ENCODE measurements around the gene FKBP5. TPM values are rescaled to one million over a fixed set of nuclear protein-coding genes. Genes with fewer than 3 reads are reported as not detected.
"Not testable (repeated sequence)": the region's sequence is repeated elsewhere in the genome, so short reads cannot be mapped to it uniquely, and the experiment has no call there.

Gene FKBP5
- total RNA-seq, 1 donor from 2014 or later = 128 TPM

- Histone ChIP-seq H3K4me3 (peak overlapping the region; percentile 13), H3K27ac (peak overlapping the region; percentile 56), H3K9me3 (no peaks in the 10 kb centered on the region), H3K4me1 (no peaks in the 10 kb centered on the region), H3K36me3 (no peaks in the 10 kb centered on the region), H3K27me3 (ENCODE audit: low read depth) (no peaks in the 10 kb centered on the region)
- peak; percentile 85 to 88 for ATAC-seq
- peak; percentile 63 for DNase-seq
- intact Hi-C loops (cut with DNase I) = no loop called here
- TF ChIP-seq CTCF (IDR thresholded peaks at IDR 0.05) = no peak
These were observed 145.1 kb downstream of the FKBP5 start for GRCh38 chr6:35543459-35544193.

GRCh38 chr6:35541836-35542235, 146.9 kb downstream of the FKBP5 start:
- ATAC-seq (no peak), DNase-seq (no peak)
- Histone ChIP-seq H3K9me3 (no peaks in the 10 kb centered on the region), H3K27me3 (ENCODE audit: low read depth) (no peaks in the 10 kb centered on the region), H3K27ac (peak overlapping the region; percentile 76), H3K36me3 (no peaks in the 10 kb centered on the region), H3K4me1 (no peaks in the 10 kb centered on the region), H3K4me3 (no peak overlapping the region)
- intact Hi-C loops (cut with DNase I) = no loop called here
- TF ChIP-seq CTCF (IDR thresholded peaks at IDR 0.05) = no peak

- TF ChIP-seq CTCF (IDR thresholded peaks at IDR 0.05) = no peak
- no peaks in the 10 kb centered on the region for H3K9me3 ChIP-seq
- no peak overlapping the region for H3K4me3 ChIP-seq
- H3K27me3 ChIP-seq (ENCODE audit: low read depth) = no peaks in the 10 kb centered on the region
- ATAC-seq (no peak), DNase-seq (no peak)
- H3K4me1 ChIP-seq = no peaks in the 10 kb centered on the region
- no peaks in the 10 kb centered on the region for H3K36me3 ChIP-seq
- intact Hi-C loops (cut with DNase I) = no loop called here
- H3K27ac ChIP-seq = no peak overlapping the region
These were observed 149.5 kb downstream of the FKBP5 start for GRCh38 chr6:35539223-35539622.

- H3K4me1 ChIP-seq; H3K4me3 ChIP-seq; H3K27ac ChIP-seq; H3K9me3 ChIP-seq; H3K27me3 ChIP-seq (ENCODE audit: low read depth); ATAC-seq; intact Hi-C loops (cut with DNase I); DNase-seq; H3K36me3 ChIP-seq: not testable (repeated sequence)
These were observed 152.9 kb downstream of the FKBP5 start for GRCh38 chr6:35535847-35536246.

GRCh38 chr6:35534407-35535170, 154.1 kb downstream of the FKBP5 start:
- DNase-seq = no peak
- TF ChIP-seq CTCF (IDR thresholded peaks at IDR 0.05) = no peak
- no peaks in the 10 kb centered on the region for H3K4me1 ChIP-seq
- no peak overlapping the region for H3K27ac ChIP-seq
- intact Hi-C loops (cut with DNase I) = no loop called here
- no peaks in the 10 kb centered on the region for H3K36me3 ChIP-seq
- H3K27me3 ChIP-seq (ENCODE audit: low read depth) = no peaks in the 10 kb centered on the region
- H3K4me3 ChIP-seq = no peak overlapping the region
- no peaks in the 10 kb centered on the region for H3K9me3 ChIP-seq
- no peak for ATAC-seq

GRCh38 chr6:35533981-35534380, 154.7 kb downstream of the FKBP5 start:
- intact Hi-C loops (cut with DNase I) = no loop called here

More at GRCh38 chr6:35533981-35534380, 154.7 kb downstream of the FKBP5 start:
- no peak for DNase-seq
- Histone ChIP-seq H3K9me3 (no peaks in the 10 kb centered on the region), H3K27me3 (ENCODE audit: low read depth) (no peaks in the 10 kb centered on the region), H3K4me1 (no peaks in the 10 kb centered on the region), H3K36me3 (no peaks in the 10 kb centered on the region), H3K4me3 (no peak overlapping the region), H3K27ac (no peak overlapping the region)
- no peak for TF ChIP-seq CTCF (IDR thresholded peaks at IDR 0.05)
- no peak for ATAC-seq

All from lower lobe of right lung (tissue), 2 donors.